HepG2 (cell line): ENCODE results near the gene CNEP1R1. TPM values are rescaled to one million over a fixed set of nuclear protein-coding genes. Genes with fewer than 3 reads are reported as not detected.

ENCODE experiments used
- CHD2 ChIP-seq: IDR thresholded peaks from 2 replicates; pipeline ENCODE4 v1.6.1; 2011; ENCODE audit warnings: low read depth, low read length, improper control_type of control experiment
- HIVEP1 ChIP-seq: sonication (generic); formaldehyde crosslinking; IDR thresholded peaks from 2 replicates; pipeline ENCODE4 v1.4.0; 2020; ENCODE audit warnings: mild to moderate bottlenecking, missing genetic modification reagents
- KDM5B ChIP-seq: sonication (generic); formaldehyde crosslinking; IDR thresholded peaks from 2 replicates; pipeline ENCODE4 v1.4.0; 2020; ENCODE audit warnings: missing genetic modification reagents, mild to moderate bottlenecking, borderline replicate concordance
- KDM6A ChIP-seq: IDR thresholded peaks from 2 replicates; pipeline ENCODE4 v1.6.1; 2016; ENCODE audit warnings: low read depth
- LRRFIP1 ChIP-seq: sonication (generic); formaldehyde crosslinking; conservative IDR thresholded peaks from 2 replicates; pipeline ENCODE4 v1.4.0; 2020; ENCODE audit warnings: missing genetic modification reagents
- MAFF ChIP-seq: IDR thresholded peaks from 2 replicates; pipeline ENCODE4 v1.6.1; 2011; ENCODE audit warnings: low read depth, low read length, improper control_type of control experiment
- MED13 ChIP-seq: sonication (generic); formaldehyde crosslinking; IDR thresholded peaks from 2 replicates; pipeline ENCODE4 v1.5.0; 2020; ENCODE audit warnings: missing genetic modification reagents
- NBN ChIP-seq: fragments of 450-650 bp; conservative IDR thresholded peaks from 2 replicates; pipeline ENCODE4 v1.6.1; 2017
- SNAPC5 ChIP-seq: sonication (generic); formaldehyde crosslinking; IDR thresholded peaks from 2 replicates; pipeline ENCODE4 v1.8.1; 2023; ENCODE audit warnings: mild to moderate bottlenecking, missing genetic modification reagents, borderline replicate concordance
- TEAD3 ChIP-seq: optimal IDR thresholded peaks from 2 replicates; pipeline ENCODE3; 2016; ENCODE audit warnings: borderline replicate concordance
- ZNF207 ChIP-seq: fragments of 450-650 bp; IDR thresholded peaks from 2 replicates; pipeline ENCODE4 v1.6.1; 2016; ENCODE audit warnings: antibody characterized with exemption, borderline replicate concordance
- ZNF34 ChIP-seq: sonication (generic); formaldehyde crosslinking; IDR thresholded peaks from 2 replicates; pipeline ENCODE4 v1.4.0; 2020; ENCODE audit warnings: mild to moderate bottlenecking, missing genetic modification reagents, borderline replicate concordance
- ZNF430 ChIP-seq: sonication (generic); formaldehyde crosslinking; IDR thresholded peaks from 2 replicates; pipeline ENCODE4 v1.9.0; 2021; ENCODE audit warnings: mild to moderate bottlenecking, missing genetic modification reagents
- ZNF615 ChIP-seq: sonication (generic); formaldehyde crosslinking; IDR thresholded peaks from 2 replicates; pipeline ENCODE4 v1.5.0; 2020; ENCODE audit warnings: mild to moderate bottlenecking, missing genetic modification reagents, borderline replicate concordance
- polyA plus RNA-seq, 8 experiments: library from polyadenylated mRNA; depleted of rRNA in 3 of 8; stranded (reverse) in 7 of 8; unstranded in 1 of 8; fragments of >200 nt; fragmentation: Illumina TruSeq in 4 of 8; extraction: Trizol in 4 of 8; gene quantifications; 2 replicates each; pipeline versions ENCODE4 v1.2.1 to v1.2.3, GENCODE V29; 2011 to 2016; ENCODE audit warnings: low read depth in 4 of 8, missing spikeins in 1 of 8, mixed read lengths in 1 of 8; ENCODE audit not compliant: insufficient read depth in 1 of 8
- total RNA-seq, 5 experiments: library from RNA; depleted of rRNA; stranded (reverse); fragments of >200 nt; fragmentation: Illumina TruSeq; extraction: Trizol; gene quantifications; 2 replicates each; pipeline ENCODE4 v1.2.3, GENCODE V29; 2016; ENCODE audit warnings: low read depth in 1 of 5
- TF ChIP-seq, protein P1 (sequence below): sonication (generic); formaldehyde crosslinking; IDR thresholded peaks from 2 replicates; pipeline ENCODE4 v1.8.1; 2022; ENCODE audit warnings: low read depth, mild to moderate bottlenecking, missing genetic modification reagents
- TF ChIP-seq, protein P2 (sequence below): sonication (generic); formaldehyde crosslinking; conservative IDR thresholded peaks from 2 replicates; pipeline ENCODE4 v1.8.0; 2022; ENCODE audit warnings: mild to moderate bottlenecking, moderate library complexity, missing genetic modification reagents
- TF ChIP-seq, protein P3 (sequence below): sonication (generic); formaldehyde crosslinking; IDR thresholded peaks from 2 replicates; pipeline ENCODE4 v1.9.0; 2021; ENCODE audit warnings: missing genetic modification reagents, mild to moderate bottlenecking, borderline replicate concordance
- TF ChIP-seq, protein P4 (sequence below): sonication (generic); formaldehyde crosslinking; IDR thresholded peaks from 2 replicates; pipeline ENCODE4 v1.8.1; 2023; ENCODE audit warnings: missing genetic modification reagents, mild to moderate bottlenecking, borderline replicate concordance
- TF ChIP-seq, protein P5 (sequence below): sonication (generic); formaldehyde crosslinking; IDR thresholded peaks from 2 replicates; pipeline ENCODE4 v1.5.1; 2020; ENCODE audit warnings: mild to moderate bottlenecking, moderate library complexity, missing genetic modification reagents

The CNEP1R1 gene
- total and polyA plus RNA-seq, 2 of the 13 experiments (the other 11 are each of a cell fraction or from before 2014, with no cell fraction given) = 23.6 to 26.8 TPM

DNA sequence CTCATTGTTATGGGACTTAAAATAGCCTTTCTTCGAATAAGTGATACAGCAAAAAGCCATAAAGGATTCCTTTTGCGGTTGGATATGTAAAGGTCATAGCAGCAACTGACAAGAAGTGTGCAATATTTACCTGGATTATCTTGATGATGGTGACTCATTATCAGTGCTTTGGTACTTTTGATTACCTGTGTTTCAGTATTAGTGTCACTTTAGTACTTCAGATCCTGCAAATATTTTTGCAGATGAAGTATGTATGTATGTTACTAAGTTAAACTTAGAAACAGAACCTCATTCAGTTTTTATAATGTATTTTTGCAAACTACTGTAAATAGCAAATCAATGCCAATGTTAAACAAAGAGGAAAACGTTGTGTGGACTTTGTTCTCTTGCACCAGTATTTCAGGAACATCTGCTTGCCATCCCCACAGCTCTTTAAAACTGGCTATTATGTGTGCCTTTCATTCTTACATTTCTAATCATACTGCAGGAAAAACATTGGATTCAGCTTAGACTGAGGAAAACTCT, 10.5 kb downstream of the CNEP1R1 start (continued):
- TF ChIP-seq SNAPC5 (CRISPR knock-in tag) (no peak), MED13 (CRISPR knock-in tag) (no peak), NBN (no peak), ZNF430 (CRISPR knock-in tag) (no peak), HIVEP1 (CRISPR knock-in tag) (no peak), CHD2 (no peak), ZNF34 (no peak), KDM6A (CRISPR knock-in tag) (peak; percentile 88; the same call in 1 of the 2 replicates), ZNF615 (no peak), KDM5B (CRISPR knock-in tag) (no peak), ZNF207 (no peak), LRRFIP1 (CRISPR knock-in tag) (no peak), MAFF (no peak), TEAD3 (CRISPR knock-in tag) (peak; percentile 65)
- TF ChIP-seq, protein P1, sequence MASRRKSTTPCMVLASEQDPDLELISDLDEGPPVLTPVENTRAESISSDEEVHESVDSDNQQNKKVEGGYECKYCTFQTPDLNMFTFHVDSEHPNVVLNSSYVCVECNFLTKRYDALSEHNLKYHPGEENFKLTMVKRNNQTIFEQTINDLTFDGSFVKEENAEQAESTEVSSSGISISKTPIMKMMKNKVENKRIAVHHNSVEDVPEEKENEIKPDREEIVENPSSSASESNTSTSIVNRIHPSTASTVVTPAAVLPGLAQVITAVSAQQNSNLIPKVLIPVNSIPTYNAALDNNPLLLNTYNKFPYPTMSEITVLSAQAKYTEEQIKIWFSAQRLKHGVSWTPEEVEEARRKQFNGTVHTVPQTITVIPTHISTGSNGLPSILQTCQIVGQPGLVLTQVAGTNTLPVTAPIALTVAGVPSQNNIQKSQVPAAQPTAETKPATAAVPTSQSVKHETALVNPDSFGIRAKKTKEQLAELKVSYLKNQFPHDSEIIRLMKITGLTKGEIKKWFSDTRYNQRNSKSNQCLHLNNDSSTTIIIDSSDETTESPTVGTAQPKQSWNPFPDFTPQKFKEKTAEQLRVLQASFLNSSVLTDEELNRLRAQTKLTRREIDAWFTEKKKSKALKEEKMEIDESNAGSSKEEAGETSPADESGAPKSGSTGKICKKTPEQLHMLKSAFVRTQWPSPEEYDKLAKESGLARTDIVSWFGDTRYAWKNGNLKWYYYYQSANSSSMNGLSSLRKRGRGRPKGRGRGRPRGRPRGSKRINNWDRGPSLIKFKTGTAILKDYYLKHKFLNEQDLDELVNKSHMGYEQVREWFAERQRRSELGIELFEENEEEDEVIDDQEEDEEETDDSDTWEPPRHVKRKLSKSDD = no peak
- TF ChIP-seq, protein P2, sequence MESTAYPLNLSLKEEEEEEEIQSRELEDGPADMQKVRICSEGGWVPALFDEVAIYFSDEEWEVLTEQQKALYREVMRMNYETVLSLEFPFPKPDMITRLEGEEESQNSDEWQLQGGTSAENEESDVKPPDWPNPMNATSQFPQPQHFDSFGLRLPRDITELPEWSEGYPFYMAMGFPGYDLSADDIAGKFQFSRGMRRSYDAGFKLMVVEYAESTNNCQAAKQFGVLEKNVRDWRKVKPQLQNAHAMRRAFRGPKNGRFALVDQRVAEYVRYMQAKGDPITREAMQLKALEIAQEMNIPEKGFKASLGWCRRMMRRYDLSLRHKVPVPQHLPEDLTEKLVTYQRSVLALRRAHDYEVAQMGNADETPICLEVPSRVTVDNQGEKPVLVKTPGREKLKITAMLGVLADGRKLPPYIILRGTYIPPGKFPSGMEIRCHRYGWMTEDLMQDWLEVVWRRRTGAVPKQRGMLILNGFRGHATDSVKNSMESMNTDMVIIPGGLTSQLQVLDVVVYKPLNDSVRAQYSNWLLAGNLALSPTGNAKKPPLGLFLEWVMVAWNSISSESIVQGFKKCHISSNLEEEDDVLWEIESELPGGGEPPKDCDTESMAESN (CRISPR knock-in tag) = 0 out of 2 replicates have a peak, but pooled peaks have one; percentile 24
- TF ChIP-seq, protein P3, sequence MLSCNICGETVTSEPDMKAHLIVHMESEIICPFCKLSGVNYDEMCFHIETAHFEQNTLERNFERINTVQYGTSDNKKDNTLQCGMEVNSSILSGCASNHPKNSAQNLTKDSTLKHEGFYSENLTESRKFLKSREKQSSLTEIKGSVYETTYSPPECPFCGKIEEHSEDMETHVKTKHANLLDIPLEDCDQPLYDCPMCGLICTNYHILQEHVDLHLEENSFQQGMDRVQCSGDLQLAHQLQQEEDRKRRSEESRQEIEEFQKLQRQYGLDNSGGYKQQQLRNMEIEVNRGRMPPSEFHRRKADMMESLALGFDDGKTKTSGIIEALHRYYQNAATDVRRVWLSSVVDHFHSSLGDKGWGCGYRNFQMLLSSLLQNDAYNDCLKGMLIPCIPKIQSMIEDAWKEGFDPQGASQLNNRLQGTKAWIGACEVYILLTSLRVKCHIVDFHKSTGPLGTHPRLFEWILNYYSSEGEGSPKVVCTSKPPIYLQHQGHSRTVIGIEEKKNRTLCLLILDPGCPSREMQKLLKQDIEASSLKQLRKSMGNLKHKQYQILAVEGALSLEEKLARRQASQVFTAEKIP = no peak
- TF ChIP-seq, protein P4, sequence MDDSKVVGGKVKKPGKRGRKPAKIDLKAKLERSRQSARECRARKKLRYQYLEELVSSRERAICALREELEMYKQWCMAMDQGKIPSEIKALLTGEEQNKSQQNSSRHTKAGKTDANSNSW = no peak
- TF ChIP-seq, protein P5, sequence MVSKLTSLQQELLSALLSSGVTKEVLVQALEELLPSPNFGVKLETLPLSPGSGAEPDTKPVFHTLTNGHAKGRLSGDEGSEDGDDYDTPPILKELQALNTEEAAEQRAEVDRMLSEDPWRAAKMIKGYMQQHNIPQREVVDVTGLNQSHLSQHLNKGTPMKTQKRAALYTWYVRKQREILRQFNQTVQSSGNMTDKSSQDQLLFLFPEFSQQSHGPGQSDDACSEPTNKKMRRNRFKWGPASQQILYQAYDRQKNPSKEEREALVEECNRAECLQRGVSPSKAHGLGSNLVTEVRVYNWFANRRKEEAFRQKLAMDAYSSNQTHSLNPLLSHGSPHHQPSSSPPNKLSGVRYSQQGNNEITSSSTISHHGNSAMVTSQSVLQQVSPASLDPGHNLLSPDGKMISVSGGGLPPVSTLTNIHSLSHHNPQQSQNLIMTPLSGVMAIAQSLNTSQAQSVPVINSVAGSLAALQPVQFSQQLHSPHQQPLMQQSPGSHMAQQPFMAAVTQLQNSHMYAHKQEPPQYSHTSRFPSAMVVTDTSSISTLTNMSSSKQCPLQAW (CRISPR knock-in tag) = no peak
